ENCODE measurements around the gene PABPC1L. TPM values are rescaled to one million over a fixed set of nuclear protein-coding genes. Genes with fewer than 3 reads are reported as not detected.

PABPC1L gene
- total RNA-seq, 3 donors from 2014 or later (not counting 1 experiment from before 2014, with no cell fraction given) = 31.7 to 64.9 (median 48.1) TPM

DNA sequence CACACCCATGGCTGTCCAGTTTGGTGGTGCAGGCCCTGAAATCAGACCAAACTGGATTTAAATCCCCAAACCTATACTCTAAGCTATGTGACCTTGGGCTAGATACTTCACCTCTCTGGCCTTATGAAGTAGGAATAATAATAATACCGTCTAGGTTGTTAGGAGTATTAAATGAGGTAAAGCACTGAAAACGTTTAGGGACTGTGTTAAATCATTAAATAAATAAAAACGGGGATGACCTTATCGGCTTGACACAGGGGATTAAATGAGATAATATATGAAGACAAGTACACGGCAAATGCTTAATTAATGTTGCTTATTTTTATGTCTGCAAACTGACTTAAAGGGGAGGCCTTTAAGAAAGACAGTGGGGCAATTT lies 55.8 kb downstream of the PABPC1L start:
- no peaks in the 10 kb centered on the region for H3K36me3 ChIP-seq (ENCODE audit: control insufficient read depth, insufficient read depth, low read length)
- TF ChIP-seq, protein P1, sequence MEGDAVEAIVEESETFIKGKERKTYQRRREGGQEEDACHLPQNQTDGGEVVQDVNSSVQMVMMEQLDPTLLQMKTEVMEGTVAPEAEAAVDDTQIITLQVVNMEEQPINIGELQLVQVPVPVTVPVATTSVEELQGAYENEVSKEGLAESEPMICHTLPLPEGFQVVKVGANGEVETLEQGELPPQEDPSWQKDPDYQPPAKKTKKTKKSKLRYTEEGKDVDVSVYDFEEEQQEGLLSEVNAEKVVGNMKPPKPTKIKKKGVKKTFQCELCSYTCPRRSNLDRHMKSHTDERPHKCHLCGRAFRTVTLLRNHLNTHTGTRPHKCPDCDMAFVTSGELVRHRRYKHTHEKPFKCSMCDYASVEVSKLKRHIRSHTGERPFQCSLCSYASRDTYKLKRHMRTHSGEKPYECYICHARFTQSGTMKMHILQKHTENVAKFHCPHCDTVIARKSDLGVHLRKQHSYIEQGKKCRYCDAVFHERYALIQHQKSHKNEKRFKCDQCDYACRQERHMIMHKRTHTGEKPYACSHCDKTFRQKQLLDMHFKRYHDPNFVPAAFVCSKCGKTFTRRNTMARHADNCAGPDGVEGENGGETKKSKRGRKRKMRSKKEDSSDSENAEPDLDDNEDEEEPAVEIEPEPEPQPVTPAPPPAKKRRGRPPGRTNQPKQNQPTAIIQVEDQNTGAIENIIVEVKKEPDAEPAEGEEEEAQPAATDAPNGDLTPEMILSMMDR (IDR thresholded peaks at IDR 0.05) = no peak
- peak overlapping the region; percentile 87 for H3K4me3 ChIP-seq (ENCODE audit: low read length)

DNA sequence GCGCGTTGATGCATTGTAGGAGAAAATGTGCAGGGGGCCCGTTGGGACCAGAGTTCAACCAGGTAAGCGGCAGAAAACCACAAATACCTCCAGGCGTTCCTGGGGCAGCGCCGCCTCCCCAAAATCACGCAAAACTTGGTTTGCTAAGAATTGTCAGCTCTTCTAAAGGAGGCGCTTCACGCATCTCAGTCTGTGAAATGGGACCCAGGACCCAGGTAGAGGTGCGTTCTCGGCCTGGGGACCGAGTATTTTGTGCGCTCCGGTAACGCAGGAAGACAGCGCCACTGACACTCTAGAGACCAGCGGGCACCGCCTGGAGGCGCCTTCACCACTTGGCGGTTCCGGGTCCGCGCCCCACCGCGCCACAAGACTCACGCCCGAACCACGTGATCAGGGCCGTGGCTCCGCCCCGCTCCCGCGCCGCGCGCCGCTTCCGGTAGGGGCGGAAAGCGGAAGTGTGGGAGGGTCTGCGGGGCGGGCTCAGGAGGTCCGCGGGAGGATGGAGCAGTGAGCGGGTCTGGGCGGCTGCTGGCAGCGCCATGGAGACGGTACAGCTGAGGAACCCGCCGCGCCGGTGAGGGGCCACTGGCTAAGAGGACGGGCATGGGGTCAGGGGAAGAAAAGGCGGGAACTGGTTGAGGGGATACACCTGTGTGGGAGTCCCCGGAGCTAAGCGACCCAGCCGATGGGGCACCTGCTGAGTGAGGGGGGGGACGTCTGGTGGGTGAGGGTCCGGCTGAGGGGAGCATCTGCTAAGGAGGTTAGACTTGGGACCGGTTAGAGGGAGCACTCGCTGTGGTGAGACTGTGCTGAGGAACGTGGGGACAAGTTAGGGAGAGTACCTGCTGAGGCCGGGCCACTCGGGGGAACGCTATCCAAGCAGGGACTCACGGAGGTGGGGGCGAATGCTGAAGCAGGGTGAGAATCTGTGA lies 56.4 kb downstream of the PABPC1L start, which contains the start of gene STK4:
Gene STK4 (plus strand): TSS at position 483 of the 932 bp plus-strand sequence. CDS start 57 bp downstream, at position 540.
- ATAC-seq (peak; percentile 70 to 92 (median 83)), DNase-seq (peak; percentile 96 to 98)
- TF ChIP-seq, protein P1 (IDR thresholded peaks at IDR 0.05) = peak; percentile 32
- intact Hi-C loops (cut with micrococcal nuclease) = loop anchor here (2.0 to 5.0 kb wide), 4 partner anchors 15 to 444 kb away; partner anchors contain the start of gene SERINC3
- WGBS (ENCODE audit: insufficient coverage) = under 1% methylated on average over 68 of the region's 68 CpGs
- H3K27me3 Mint-ChIP-seq (ENCODE audit: low read depth in 2 of 2) = no peaks in the 10 kb centered on the region
- peaks cover 55 to 62% of the 10 kb centered on the region in 2 donors for H3K4me1 Mint-ChIP-seq
- no peaks in the 10 kb centered on the region for H3K9me3 ChIP-seq (ENCODE audit: control insufficient read depth, insufficient read depth, low read length)
- H3K27ac Mint-ChIP-seq = peak within 1 kb of the TSS; percentile 98 to 99
- H3K27ac ChIP-seq (ENCODE audit: low read length) = peak within 1 kb of the TSS; percentile 87
- peak within 1 kb of the TSS; percentile 87 for H3K4me3 ChIP-seq (ENCODE audit: low read length)
- H3K9me3 Mint-ChIP-seq = no peaks in the 10 kb centered on the region
- H3K36me3 ChIP-seq (ENCODE audit: control insufficient read depth, insufficient read depth, low read length) = no peaks in the 10 kb centered on the region
- H3K4me1 ChIP-seq (ENCODE audit: control insufficient read depth, insufficient read depth, low read length) = peaks cover 19% of the 10 kb centered on the region
- H3K4me3 Mint-ChIP-seq = peak within 1 kb of the TSS; percentile 97
- no peaks in the 10 kb centered on the region for H3K36me3 Mint-ChIP-seq
- no peaks in the 10 kb centered on the region for H3K27me3 ChIP-seq (ENCODE audit: control insufficient read depth, insufficient read depth, low read length)

More for the DNA sequence above, 55.8 kb downstream of the PABPC1L start:
- 50% methylated on average over 5 of the region's 5 CpGs for WGBS (ENCODE audit: insufficient coverage)
- intact Hi-C loops (cut with micrococcal nuclease) = loop anchor here (2.0 to 5.0 kb wide), 4 partner anchors 15 to 443 kb away; partner anchors contain the start of gene SERINC3
- Histone ChIP-seq H3K27me3 (ENCODE audit: control insufficient read depth, insufficient read depth, low read length) (no peaks in the 10 kb centered on the region), H3K27ac (ENCODE audit: low read length) (peak overlapping the region; percentile 87), H3K9me3 (ENCODE audit: control insufficient read depth, insufficient read depth, low read length) (no peaks in the 10 kb centered on the region), H3K4me1 (ENCODE audit: control insufficient read depth, insufficient read depth, low read length) (peaks cover 19% of the 10 kb centered on the region)
- no peaks in the 10 kb centered on the region for H3K36me3 Mint-ChIP-seq
- ATAC-seq = no peak
- peaks cover 54 to 60% of the 10 kb centered on the region in 2 donors for H3K4me1 Mint-ChIP-seq
- H3K9me3 Mint-ChIP-seq = no peaks in the 10 kb centered on the region
- H3K4me3 Mint-ChIP-seq = peak overlapping the region; percentile 97
- no peaks in the 10 kb centered on the region for H3K27me3 Mint-ChIP-seq (ENCODE audit: low read depth in 2 of 2)
- peak overlapping the region; percentile 98 to 99 for H3K27ac Mint-ChIP-seq
- no peak for DNase-seq

DNA sequence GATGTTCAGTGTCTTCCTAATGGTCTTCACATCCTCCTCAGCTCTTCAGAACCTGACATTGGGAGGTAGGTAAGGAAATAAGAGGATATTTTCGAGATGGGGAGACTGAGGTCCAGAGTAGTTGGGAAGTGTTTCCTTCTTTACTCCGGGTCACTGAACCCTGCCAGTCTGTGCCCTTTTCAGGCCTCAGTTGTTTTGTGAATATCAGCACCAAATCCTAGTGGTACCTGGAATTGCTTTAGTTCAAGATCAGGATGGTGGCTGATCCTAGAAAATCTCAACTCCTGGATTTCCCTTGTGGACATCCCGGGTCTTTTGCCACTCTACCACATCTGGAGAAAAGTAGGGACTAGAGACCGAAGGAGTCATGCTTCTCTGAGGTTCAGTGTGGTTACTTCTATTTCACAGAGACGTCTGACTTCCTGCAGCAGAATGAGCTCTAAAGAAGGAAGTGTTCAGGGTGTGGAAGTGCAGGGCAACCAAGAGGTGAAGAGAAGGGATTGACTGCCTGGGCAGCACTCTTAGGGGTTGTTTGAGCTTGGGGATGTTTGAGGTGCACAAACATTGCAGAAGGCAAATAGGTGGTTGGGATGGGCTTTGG lies 57.4 kb downstream of the PABPC1L start:
- Mint-ChIP-seq H3K27ac (peak overlapping the region; percentile 98 to 99), H3K9me3 (no peaks in the 10 kb centered on the region), H3K36me3 (no peaks in the 10 kb centered on the region), H3K27me3 (ENCODE audit: low read depth in 2 of 2) (no peaks in the 10 kb centered on the region), H3K4me1 (peaks cover 62 to 69% of the 10 kb centered on the region in 2 donors), H3K4me3 (peak overlapping the region; percentile 97)
- peak; percentile 38 to 55 (median 41) for ATAC-seq
- H3K36me3 ChIP-seq (ENCODE audit: control insufficient read depth, insufficient read depth, low read length) = peaks cover 3% of the 10 kb centered on the region
- peak; percentile 43 to 77 for DNase-seq
- H3K9me3 ChIP-seq (ENCODE audit: control insufficient read depth, insufficient read depth, low read length) = no peaks in the 10 kb centered on the region
- H3K4me1 ChIP-seq (ENCODE audit: control insufficient read depth, insufficient read depth, low read length) = peaks cover 25% of the 10 kb centered on the region
- intact Hi-C loops (cut with micrococcal nuclease) = loop anchor here (2.0 to 5.0 kb wide), 4 partner anchors 13 to 445 kb away; partner anchors contain the start of gene SERINC3
- TF ChIP-seq, protein P1 (IDR thresholded peaks at IDR 0.05) = no peak
- no peaks in the 10 kb centered on the region for H3K27me3 ChIP-seq (ENCODE audit: control insufficient read depth, insufficient read depth, low read length)
- peak overlapping the region; percentile 87 for H3K27ac ChIP-seq (ENCODE audit: low read length)
- peak overlapping the region; percentile 87 for H3K4me3 ChIP-seq (ENCODE audit: low read length)
- 0% methylated on average over 5 of the region's 5 CpGs for WGBS (ENCODE audit: insufficient coverage)
